HG02870 (cell line): Measurements from ENCODE around the gene ATP11A.
A peak's percentile ranks its signal among the peaks of the same experiment; 100 is the strongest.
"Not testable (repeated sequence)": the region's sequence is repeated elsewhere in the genome, so short reads cannot be mapped to it uniquely, and the experiment has no call there.

Source experiments
- ATAC-seq: cut with Tn5 transposase; IDR thresholded peaks from one replicate; pipeline ENCODE4 v1.9.1; 2021; ENCODE audit warnings: mild to moderate bottlenecking, moderate library complexity; ENCODE audit not compliant: unreplicated experiment

The ATP11A gene

GRCh38 chr13:112873851-112874750 is 184.3 kb downstream of the ATP11A start:
- ATAC-seq = peak; percentile 94

- ATAC-seq = no peak
Observed at GRCh38 chr13:112874751-112875300, 185.0 kb downstream of the ATP11A start.

- ATAC-seq = no peak
Observed at GRCh38 chr13:112875627-112876026, 185.8 kb downstream of the ATP11A start.

GRCh38 chr13:112876305-112877000 is 186.6 kb downstream of the ATP11A start:
- no peak for ATAC-seq

- ATAC-seq = no peak
Observed at GRCh38 chr13:112877066-112877465, 187.2 kb downstream of the ATP11A start.

- no peak for ATAC-seq
Observed at GRCh38 chr13:112877539-112877938, 187.7 kb downstream of the ATP11A start.

- no peak for ATAC-seq
Observed at GRCh38 chr13:112877976-112878955, 188.4 kb downstream of the ATP11A start.

- no peak for ATAC-seq
Observed at GRCh38 chr13:112879283-112879833, 189.5 kb downstream of the ATP11A start.

GRCh38 chr13:112880221-112880641 is 190.4 kb downstream of the ATP11A start:
- no peak for ATAC-seq

GRCh38 chr13:112880976-112881540 is 191.2 kb downstream of the ATP11A start:
- no peak for ATAC-seq

- ATAC-seq = no peak
Observed at GRCh38 chr13:112881656-112882554, 192.1 kb downstream of the ATP11A start.

- ATAC-seq = no peak
Observed at GRCh38 chr13:112882555-112883024, 192.8 kb downstream of the ATP11A start.

GRCh38 chr13:112883241-112883945 is 193.6 kb downstream of the ATP11A start:
- no peak for ATAC-seq

GRCh38 chr13:112884700-112885099 is 194.9 kb downstream of the ATP11A start:
- not testable (repeated sequence) for ATAC-seq

- ATAC-seq = no peak
Observed at GRCh38 chr13:112885242-112885781, 195.5 kb downstream of the ATP11A start.

- ATAC-seq = no peak
Observed at GRCh38 chr13:112885782-112886268, 196.0 kb downstream of the ATP11A start.

GRCh38 chr13:112887151-112887550 is 197.3 kb downstream of the ATP11A start:
- ATAC-seq = no peak

GRCh38 chr13:112887557-112887991 is 197.7 kb downstream of the ATP11A start:
- no peak for ATAC-seq
